HCEC 1CT (cell line): ENCODE data around the gene EMID1.
A peak's percentile ranks its signal among the peaks of the same experiment; 100 is the strongest.
"Not testable (repeated sequence)": the region's sequence is repeated elsewhere in the genome, so short reads cannot be mapped to it uniquely, and the experiment has no call there.

Source experiments
- DNase-seq: peaks from one replicate; pipeline ENCODE4 v3.0.0-alpha.2; 2017

EMID1 gene

GRCh38 chr22:29231971-29232959, 26.6 kb downstream of the EMID1 start:
- DNase-seq: no peak

- DNase-seq: no peak
Observed at GRCh38 chr22:29233277-29233877, 27.7 kb downstream of the EMID1 start.

GRCh38 chr22:29240481-29240880, 34.8 kb downstream of the EMID1 start:
- DNase-seq: not testable (repeated sequence)

- DNase-seq: no peak
Observed at GRCh38 chr22:29243874-29244446, 38.3 kb downstream of the EMID1 start.

- no peak for DNase-seq
Observed at GRCh38 chr22:29244785-29245625, 39.3 kb downstream of the EMID1 start.

GRCh38 chr22:29245626-29246385, 40.1 kb downstream of the EMID1 start:
- DNase-seq: peak; percentile 45

- not testable (repeated sequence) for DNase-seq
Observed at GRCh38 chr22:29247891-29248290, 42.2 kb downstream of the EMID1 start.

- DNase-seq: no peak
Observed at GRCh38 chr22:29251265-29251664, 45.6 kb downstream of the EMID1 start.

- no peak for DNase-seq
Observed at GRCh38 chr22:29251981-29252911, 46.5 kb downstream of the EMID1 start.

GRCh38 chr22:29253561-29254285, 48.0 kb downstream of the EMID1 start:
- DNase-seq: no peak

- DNase-seq: no peak
Observed at GRCh38 chr22:29254286-29254660, 48.6 kb downstream of the EMID1 start.

GRCh38 chr22:29255064-29255621, 49.4 kb downstream of the EMID1 start:
- DNase-seq: no peak

- no peak for DNase-seq
Observed at GRCh38 chr22:29256606-29257325, 51.1 kb downstream of the EMID1 start.

- DNase-seq: no peak
Observed at GRCh38 chr22:29257751-29258181, 52.1 kb downstream of the EMID1 start.

- no peak for DNase-seq
Observed at GRCh38 chr22:29258407-29259252, 52.9 kb downstream of the EMID1 start.

GRCh38 chr22:29259253-29259899, 53.7 kb downstream of the EMID1 start:
- no peak for DNase-seq

GRCh38 chr22:29260031-29260560, 54.4 kb downstream of the EMID1 start:
- no peak for DNase-seq
